ENCODE results near the gene ARHGEF25. TPM values are rescaled to one million over a fixed set of nuclear protein-coding genes. Genes with fewer than 3 reads are reported as not detected.

ARHGEF25 gene
- total RNA-seq, 1 donor from 2014 or later = 16.3 TPM

DNA sequence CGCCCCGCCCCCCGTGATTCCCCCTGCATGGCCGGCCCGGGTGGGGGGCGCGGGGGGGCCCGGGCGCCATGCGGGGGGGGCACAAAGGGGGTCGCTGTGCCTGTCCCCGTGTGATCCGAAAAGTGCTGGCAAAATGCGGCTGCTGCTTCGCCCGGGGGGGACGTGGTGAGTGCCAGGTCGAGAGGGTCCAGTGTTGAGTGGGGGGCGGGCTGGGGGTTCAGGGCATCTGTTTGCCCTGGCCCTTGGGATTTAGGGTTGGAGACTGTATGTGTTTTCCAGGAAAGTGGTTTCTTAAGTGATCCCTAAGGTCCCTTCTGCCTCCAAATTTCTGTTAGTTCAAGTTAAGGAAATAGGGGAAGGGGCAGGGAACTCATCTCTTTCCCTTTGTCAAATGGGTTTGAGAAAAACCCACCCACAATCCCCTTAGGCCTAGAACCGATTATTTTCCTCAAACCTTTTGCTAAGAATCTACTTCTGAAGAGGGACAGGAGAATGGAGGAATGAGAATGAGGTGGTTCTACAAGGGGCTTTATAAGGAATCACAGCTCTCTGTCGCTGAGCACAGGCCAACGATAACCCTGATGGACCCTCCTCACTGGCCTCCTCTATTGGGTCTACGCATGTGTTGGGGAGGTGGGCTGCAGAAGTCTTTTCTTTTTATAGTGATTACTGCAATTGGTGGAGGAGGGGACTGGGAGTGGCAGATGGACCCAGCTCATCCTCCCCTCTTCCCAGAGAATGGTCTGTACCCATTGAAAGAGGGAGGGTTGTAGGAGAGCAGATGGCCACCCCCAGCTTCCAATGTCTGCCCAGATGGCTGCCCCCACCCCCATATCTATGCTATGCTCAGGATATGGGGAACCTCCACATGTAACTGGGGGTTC lies 834 bp downstream of the ARHGEF25 start:
- intact Hi-C loops (cut with DNase I) = no loop called here
- no peaks in the 10 kb centered on the region for H3K9me3 ChIP-seq
- peaks cover 15% of the 10 kb centered on the region for H3K27me3 ChIP-seq
- H3K36me3 ChIP-seq = no peaks in the 10 kb centered on the region
- peaks cover 6% of the 10 kb centered on the region for H3K4me1 ChIP-seq
- peak overlapping the region; percentile 62 for H3K4me3 ChIP-seq
- ATAC-seq = no peak
- peak overlapping the region; percentile 73 for H3K27ac ChIP-seq
- TF ChIP-seq, protein P1, sequence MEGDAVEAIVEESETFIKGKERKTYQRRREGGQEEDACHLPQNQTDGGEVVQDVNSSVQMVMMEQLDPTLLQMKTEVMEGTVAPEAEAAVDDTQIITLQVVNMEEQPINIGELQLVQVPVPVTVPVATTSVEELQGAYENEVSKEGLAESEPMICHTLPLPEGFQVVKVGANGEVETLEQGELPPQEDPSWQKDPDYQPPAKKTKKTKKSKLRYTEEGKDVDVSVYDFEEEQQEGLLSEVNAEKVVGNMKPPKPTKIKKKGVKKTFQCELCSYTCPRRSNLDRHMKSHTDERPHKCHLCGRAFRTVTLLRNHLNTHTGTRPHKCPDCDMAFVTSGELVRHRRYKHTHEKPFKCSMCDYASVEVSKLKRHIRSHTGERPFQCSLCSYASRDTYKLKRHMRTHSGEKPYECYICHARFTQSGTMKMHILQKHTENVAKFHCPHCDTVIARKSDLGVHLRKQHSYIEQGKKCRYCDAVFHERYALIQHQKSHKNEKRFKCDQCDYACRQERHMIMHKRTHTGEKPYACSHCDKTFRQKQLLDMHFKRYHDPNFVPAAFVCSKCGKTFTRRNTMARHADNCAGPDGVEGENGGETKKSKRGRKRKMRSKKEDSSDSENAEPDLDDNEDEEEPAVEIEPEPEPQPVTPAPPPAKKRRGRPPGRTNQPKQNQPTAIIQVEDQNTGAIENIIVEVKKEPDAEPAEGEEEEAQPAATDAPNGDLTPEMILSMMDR (IDR thresholded peaks at IDR 0.05) = no peak
- no peak for DNase-seq

- no peaks in the 10 kb centered on the region for H3K9me3 ChIP-seq
- intact Hi-C loops (cut with DNase I) = no loop called here
- no peak for ATAC-seq
- no peak for DNase-seq
- TF ChIP-seq, protein P1 (IDR thresholded peaks at IDR 0.05) = no peak
- H3K4me1 ChIP-seq = peaks cover 6% of the 10 kb centered on the region
- H3K4me3 ChIP-seq = no peak overlapping the region
- H3K27ac ChIP-seq = no peak overlapping the region
- no peaks in the 10 kb centered on the region for H3K36me3 ChIP-seq
- peaks cover 23% of the 10 kb centered on the region for H3K27me3 ChIP-seq
Measured at GRCh38 chr12:57612711-57613426, 1.6 kb downstream of the ARHGEF25 start.

- no peak overlapping the region for H3K4me3 ChIP-seq
- intact Hi-C loops (cut with DNase I) = no loop called here
- H3K4me1 ChIP-seq = peaks cover 6% of the 10 kb centered on the region
- ATAC-seq = no peak
- H3K27ac ChIP-seq = no peak overlapping the region
- H3K9me3 ChIP-seq = no peaks in the 10 kb centered on the region
- H3K36me3 ChIP-seq = no peaks in the 10 kb centered on the region
- no peak for DNase-seq
- peaks cover 23% of the 10 kb centered on the region for H3K27me3 ChIP-seq
- TF ChIP-seq, protein P1 (IDR thresholded peaks at IDR 0.05) = no peak
Measured at GRCh38 chr12:57613427-57614109, 2.3 kb downstream of the ARHGEF25 start.

DNA sequence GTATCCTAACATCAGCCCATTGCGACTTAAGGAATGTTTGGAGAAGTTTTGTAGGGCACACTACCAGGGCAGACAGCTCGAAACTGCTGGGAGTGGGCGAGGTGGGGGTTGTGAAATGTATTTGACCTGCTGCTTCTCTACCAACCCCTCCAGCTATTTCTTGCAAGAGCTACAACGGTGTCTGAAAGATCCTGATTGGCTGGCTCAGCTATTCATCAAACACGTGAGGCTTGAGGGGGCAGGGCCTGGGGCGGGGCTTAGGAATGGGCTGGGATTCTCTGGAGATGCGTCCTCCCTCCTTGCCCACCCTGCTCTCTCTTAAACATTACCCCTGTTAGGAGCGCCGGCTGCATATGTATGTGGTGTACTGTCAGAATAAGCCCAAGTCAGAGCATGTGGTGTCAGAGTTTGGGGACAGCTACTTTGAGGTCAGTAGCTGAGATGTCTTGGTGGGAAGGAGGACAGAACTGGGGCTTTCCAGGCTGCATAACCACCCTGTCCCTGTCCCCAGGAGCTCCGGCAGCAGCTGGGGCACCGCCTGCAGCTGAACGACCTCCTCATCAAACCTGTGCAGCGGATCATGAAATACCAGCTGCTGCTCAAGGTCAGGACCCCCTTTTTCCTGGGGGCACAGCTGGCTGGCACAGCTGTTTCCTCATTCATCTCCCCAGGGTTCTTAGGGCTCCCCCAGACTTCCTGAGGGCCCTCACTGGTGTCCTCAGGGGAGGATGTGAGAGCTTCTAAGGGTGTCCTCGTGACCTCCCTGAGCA lies 3.1 kb downstream of the ARHGEF25 start:
- peaks cover 30% of the 10 kb centered on the region for H3K27me3 ChIP-seq
- TF ChIP-seq, protein P1 (IDR thresholded peaks at IDR 0.05) = no peak
- no peaks in the 10 kb centered on the region for H3K9me3 ChIP-seq
- DNase-seq (no peak), ATAC-seq (no peak)
- H3K36me3 ChIP-seq = no peaks in the 10 kb centered on the region
- no peak overlapping the region for H3K4me3 ChIP-seq
- H3K27ac ChIP-seq = no peak overlapping the region
- intact Hi-C loops (cut with DNase I) = no loop called here
- H3K4me1 ChIP-seq = peaks cover 6% of the 10 kb centered on the region

- H3K4me1 ChIP-seq = peaks cover 9% of the 10 kb centered on the region
- H3K27me3 ChIP-seq = peaks cover 37% of the 10 kb centered on the region
Measured at GRCh38 chr12:57614948-57615500, 3.8 kb downstream of the ARHGEF25 start.

More at GRCh38 chr12:57614948-57615500, 3.8 kb downstream of the ARHGEF25 start:
- no peak overlapping the region for H3K27ac ChIP-seq
- H3K36me3 ChIP-seq = no peaks in the 10 kb centered on the region
- intact Hi-C loops (cut with DNase I) = no loop called here
- H3K4me3 ChIP-seq = no peak overlapping the region
- DNase-seq = no peak
- ATAC-seq = no peak
- TF ChIP-seq, protein P1 (IDR thresholded peaks at IDR 0.05) = no peak
- no peaks in the 10 kb centered on the region for H3K9me3 ChIP-seq
